Stimulated activated CD8-positive, alpha-beta memory T cell treated with anti-CD3 and anti-CD28 coated beads, Interleukin-15, amount 100 ng/mL, for 4 hours (primary cell): ENCODE measurements around the gene EHD1.
"Not testable (repeated sequence)": the region's sequence is repeated elsewhere in the genome, so short reads cannot be mapped to it uniquely, and the experiment has no call there.

Experiments
- DNase-seq, 2 donors: peaks; one replicate each; pipeline ENCODE4 v3.0.0-alpha.2; 2020; ENCODE audit warnings: low read depth in 2 of 2

EHD1 gene

GRCh38 chr11:64826578-64827450 is 51.6 kb downstream of the EHD1 start:
- no peak for DNase-seq

- no peak for DNase-seq
Observed at GRCh38 chr11:64826062-64826461, 52.4 kb downstream of the EHD1 start.

GRCh38 chr11:64823568-64824119 is 54.8 kb downstream of the EHD1 start:
- DNase-seq, result no peak

GRCh38 chr11:64817476-64817875 is 60.9 kb downstream of the EHD1 start:
- DNase-seq, result no peak

GRCh38 chr11:64815433-64815832 is 63.0 kb downstream of the EHD1 start:
- not testable (repeated sequence) for DNase-seq

DNA sequence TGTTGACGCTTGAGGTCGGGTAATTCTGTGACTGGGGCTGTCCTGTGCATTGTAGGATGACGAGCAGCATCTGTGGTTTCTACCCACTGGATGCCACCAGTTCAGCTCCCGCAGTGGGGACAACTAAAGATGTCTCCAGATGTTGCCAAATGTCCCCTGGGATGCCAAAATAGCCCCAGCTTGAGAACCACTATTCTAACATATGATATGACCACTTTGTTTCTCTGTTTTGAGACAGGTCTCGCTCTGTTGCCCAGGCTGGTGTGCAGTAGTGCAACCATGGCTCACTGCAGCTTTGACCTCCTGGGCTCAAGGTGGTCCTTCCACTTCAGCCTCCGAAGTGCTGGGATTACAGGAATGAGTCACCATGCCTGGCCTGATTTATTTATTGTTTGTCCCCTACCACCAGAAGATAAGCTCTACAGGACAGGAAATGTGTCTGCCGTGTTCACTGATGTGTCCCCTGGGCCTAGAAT is 63.7 kb downstream of the EHD1 start:
- DNase-seq, result no peak

- no peak for DNase-seq
Observed at GRCh38 chr11:64813826-64814225, 64.6 kb downstream of the EHD1 start.

- DNase-seq, result peak in 1 of 2 donors; percentile 27
Observed at GRCh38 chr11:64810891-64811272, 67.5 kb downstream of the EHD1 start.

DNA sequence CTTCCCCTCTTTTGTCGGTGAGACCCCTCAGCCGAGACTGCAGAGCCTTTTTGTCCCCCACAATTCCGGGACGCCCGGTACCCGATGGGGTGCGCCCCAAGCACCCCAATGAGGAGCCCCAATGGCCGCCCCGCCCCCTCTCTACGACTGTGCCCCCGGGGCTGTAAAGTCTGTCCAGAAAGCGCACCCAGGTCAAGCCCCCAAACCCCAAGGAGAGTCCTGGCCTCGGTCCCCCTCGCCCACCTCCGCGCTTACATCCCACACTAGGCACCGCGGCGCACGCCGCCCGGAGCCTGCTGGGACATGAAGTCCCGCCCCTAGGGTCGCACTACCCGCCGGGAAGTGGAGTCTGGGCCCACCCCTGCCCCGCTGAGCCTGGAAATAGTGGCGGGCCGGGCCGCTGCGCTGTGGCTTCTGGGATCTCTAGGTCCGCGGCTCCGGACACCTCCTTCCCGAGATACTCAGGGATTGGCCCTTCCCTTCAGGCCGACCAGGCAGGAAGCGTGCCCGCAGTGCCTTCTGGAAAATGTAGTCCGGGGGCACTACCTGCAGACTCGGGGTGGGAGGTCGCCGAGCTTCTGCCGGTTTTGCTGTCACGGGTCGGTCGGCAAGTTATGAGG is 68.0 kb downstream of the EHD1 start, which contains the start of gene MEN1:
Gene MEN1, minus strand, starts transcription at position 281 of the 620 bp plus-strand sequence. CDS start 442 bp downstream, outside the sequence.
- peak; percentile 47 to 56 for DNase-seq

- no peak for DNase-seq
Observed at GRCh38 chr11:64809781-64810241, 68.6 kb downstream of the EHD1 start.

DNA sequence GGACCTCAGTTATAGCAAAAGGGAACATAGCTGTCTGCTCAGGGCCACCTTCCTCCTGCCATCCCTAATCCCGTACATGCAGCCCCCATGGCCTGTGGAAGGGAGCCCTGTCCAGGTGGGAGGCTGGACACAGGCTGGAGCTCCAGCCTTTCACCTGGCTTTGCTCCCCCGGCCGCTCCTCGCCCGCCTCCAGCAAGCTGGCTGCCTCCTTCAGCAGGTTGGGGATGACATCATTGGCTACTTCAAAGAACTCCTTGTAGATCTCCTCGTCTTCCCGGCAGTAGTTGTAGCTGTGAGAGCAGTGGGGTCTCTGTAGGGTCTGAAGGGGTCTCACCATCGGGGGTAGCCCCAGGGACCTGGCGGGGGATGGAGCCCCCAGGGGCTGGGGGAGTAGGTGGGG is 72.9 kb downstream of the EHD1 start:
- DNase-seq, result no peak

- DNase-seq, result no peak
Observed at GRCh38 chr11:64804346-64805210, 73.8 kb downstream of the EHD1 start.

DNA sequence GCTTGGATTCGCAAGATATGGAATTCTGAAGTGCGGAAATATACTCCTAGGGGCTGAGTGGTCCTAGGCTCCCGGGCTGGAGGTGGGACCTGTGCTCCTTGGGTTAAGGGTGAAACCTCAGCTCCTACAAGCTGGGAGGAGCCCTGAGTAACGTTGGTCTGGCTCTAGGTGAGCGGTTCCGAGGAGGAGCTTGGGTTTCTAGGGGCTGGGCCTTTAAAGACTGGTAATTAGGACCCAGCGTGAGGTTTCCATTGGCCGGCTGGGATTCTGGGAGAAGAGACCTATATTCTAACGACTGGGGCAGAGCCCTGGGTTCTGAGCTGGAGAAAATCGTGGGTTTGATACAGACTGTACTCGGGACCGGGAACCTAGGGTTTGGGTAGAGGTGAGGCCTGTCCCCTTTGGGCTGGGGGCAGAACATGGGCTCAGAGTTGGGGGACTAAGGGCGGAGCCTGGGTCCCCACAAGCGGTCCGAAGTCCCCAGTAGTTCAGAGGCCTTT is 74.5 kb downstream of the EHD1 start:
- no peak for DNase-seq

GRCh38 chr11:64803158-64803845 is 75.1 kb downstream of the EHD1 start, which contains the start of gene MAP4K2:
MAP4K2 (minus strand) TSS chr11:64803214; CDS start chr11:64803149, 65 bp downstream.
- peak; percentile 66 to 76 for DNase-seq

DNA sequence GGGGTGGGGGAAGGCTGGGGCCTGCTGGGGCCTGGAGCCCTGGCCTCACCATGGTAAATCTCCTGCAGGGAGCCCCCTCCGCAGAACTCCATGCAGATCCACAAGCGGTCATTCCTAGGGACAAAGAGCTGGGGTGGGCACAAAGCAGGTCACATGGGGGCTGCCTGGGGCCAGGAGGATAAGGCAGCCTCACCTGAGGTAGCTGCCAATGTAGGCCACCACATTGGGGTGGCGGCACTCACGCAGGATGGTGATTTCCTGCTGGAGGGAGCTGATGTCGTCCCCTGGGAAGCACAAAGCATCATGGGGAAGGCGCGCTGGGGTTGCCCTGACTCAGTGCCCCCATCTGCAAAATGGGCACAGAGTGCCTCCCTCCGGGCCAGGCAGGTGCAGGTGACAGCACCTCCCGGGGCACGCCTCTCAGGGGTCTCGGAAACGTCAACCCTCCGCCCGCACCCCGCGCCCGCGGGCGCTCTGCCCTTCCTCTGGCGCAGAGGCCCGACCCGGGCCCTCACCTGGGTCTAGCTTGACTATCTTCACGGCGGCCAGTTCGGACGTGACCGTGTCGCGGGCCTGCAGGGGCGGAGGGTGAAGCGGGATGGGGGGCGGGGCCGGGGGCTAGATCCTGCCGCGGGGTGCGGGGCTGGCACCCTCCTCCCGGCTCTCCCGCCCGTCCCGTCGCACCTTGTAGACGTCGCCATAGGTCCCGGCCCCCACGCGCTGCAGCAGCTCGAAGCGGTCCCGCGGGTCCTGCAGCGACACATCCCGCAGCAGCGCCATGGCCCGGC is 75.9 kb downstream of the EHD1 start:
- no peak for DNase-seq
